Peyer's patch (tissue), 4 donors: Measurements from ENCODE around the gene CD72.

Experiments
- POLR2A ChIP-seq, 2 donors: fragments of 450-650 bp; IDR thresholded peaks; one replicate each; pipeline ENCODE4 v1.5.1; 2017; ENCODE audit warnings: antibody characterized with exemption in 2 of 2, mild to moderate bottlenecking in 2 of 2, moderate library complexity in 2 of 2
- TF ChIP-seq, protein P1 (sequence below), 6 experiments: fragments of 450-650 bp in 4 of 6; fragments of 200-600 bp in 2 of 6; sonication (generic) in 1 of 6; IDR thresholded peaks; one replicate each; pipeline ENCODE4 v1.5.1; 2017 to 2019; ENCODE audit warnings: antibody characterized with exemption in 6 of 6, mild to moderate bottlenecking in 3 of 6, moderate library complexity in 1 of 6

DNA sequence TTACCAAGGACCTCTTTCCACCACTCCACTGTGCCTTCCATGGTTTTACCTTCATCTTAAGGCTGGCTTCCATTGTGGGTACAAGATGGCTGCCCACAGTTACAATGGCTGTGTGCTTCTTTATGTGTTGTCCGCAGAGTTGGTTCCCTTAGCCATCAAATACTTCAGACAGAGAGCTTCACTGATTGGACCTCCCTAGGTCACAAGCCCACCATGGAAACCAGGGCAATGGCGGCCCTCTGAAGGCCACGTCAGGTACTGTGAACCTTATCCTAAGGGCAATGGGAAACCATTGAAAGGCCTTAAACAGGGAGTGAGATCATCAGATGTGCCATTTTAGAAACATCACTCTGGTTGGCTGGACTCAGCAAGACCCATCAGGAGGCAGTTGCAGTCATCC, 49.7 kb upstream of the CD72 start:
- TF ChIP-seq, protein P1, sequence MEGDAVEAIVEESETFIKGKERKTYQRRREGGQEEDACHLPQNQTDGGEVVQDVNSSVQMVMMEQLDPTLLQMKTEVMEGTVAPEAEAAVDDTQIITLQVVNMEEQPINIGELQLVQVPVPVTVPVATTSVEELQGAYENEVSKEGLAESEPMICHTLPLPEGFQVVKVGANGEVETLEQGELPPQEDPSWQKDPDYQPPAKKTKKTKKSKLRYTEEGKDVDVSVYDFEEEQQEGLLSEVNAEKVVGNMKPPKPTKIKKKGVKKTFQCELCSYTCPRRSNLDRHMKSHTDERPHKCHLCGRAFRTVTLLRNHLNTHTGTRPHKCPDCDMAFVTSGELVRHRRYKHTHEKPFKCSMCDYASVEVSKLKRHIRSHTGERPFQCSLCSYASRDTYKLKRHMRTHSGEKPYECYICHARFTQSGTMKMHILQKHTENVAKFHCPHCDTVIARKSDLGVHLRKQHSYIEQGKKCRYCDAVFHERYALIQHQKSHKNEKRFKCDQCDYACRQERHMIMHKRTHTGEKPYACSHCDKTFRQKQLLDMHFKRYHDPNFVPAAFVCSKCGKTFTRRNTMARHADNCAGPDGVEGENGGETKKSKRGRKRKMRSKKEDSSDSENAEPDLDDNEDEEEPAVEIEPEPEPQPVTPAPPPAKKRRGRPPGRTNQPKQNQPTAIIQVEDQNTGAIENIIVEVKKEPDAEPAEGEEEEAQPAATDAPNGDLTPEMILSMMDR (IDR thresholded peaks at IDR 0.05): no peak
- no peak for TF ChIP-seq POLR2A (IDR thresholded peaks at IDR 0.05)
